HG03571 (cell line): Measurements from ENCODE around the gene PPFIA4.

Source experiments
- ATAC-seq: cut with Tn5 transposase; IDR thresholded peaks from one replicate; pipeline ENCODE4 v1.9.1; 2021; ENCODE audit not compliant: unreplicated experiment

The PPFIA4 gene

DNA sequence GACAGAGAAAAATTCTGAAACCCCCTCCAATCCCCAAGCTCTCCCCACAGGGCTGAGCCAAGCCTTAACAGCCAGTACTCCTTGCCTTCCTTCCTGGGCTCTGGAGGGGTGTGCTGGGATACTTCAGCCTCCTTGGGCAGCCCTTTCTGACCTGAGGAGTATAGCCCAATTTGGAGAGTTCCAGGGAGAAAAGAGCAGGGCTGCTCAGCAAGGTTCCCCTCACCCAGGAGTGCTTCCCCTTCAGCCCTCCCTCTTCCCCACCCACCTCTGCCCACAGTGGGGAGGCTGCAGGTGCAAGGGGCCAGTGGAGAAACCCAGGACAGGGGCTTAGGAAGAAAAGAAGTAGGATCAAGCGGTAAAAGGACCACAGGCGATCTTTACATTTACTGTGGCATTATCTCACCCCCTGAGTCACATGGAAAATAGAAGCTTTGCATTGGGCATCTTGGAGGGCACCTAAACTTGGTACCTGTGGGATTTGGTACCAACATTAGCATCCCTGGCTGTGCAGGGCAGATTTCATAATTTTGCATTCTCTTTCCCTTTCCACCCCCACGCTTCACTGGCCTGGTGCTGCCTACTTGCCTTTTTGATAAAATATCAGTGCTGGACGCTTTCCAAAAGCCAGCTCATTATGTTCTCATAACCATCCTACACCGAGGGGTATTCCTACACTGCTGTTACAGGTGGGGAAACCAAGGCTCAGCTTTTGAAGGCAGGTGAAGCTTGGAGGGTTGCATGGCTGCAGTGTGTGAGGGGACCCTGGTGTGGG, 98.4 kb downstream of the PPFIA4 start:
- no peak for ATAC-seq

- no peak for ATAC-seq
These were observed 100.0 kb downstream of the PPFIA4 start for GRCh38 chr1:203126151-203126865.

DNA sequence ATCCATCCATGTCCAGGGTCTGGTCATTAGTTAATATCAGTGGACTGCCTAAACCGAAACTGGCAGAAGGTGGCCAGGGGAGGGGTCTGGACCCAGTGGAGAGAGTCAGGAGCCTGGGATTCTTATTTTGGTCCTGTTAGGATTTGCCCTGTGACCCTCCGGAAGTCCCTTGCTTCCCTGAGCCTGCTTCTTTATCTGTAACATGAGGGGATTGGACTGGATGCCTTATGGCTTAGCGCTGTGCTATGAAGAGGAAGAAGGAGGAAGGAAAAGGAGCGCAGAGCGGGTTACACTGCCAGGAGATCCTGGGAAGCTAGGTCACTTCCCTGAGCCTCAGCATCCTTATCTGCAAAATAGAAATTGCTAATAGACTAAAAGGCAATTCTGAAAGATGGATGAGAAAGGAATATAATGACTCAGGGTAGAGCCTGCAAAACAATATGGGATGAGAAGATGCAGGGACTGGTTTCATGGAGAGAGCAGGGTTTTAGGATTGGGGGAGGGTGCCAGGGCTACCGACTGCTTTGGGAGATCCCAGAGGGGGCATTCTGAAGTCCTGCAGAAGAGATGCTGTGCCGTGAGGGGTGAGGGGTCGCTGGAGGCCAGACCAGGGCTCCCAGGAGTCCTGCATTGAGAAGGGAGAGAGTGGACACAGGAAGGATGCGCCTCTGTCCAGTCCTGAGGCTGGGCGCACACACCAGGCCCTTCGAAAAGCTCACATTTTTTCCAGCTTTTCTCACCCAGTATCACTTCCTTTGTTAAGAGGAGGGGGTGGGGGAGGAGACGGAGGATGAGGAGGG, 100.8 kb downstream of the PPFIA4 start:
- no peak for ATAC-seq

DNA sequence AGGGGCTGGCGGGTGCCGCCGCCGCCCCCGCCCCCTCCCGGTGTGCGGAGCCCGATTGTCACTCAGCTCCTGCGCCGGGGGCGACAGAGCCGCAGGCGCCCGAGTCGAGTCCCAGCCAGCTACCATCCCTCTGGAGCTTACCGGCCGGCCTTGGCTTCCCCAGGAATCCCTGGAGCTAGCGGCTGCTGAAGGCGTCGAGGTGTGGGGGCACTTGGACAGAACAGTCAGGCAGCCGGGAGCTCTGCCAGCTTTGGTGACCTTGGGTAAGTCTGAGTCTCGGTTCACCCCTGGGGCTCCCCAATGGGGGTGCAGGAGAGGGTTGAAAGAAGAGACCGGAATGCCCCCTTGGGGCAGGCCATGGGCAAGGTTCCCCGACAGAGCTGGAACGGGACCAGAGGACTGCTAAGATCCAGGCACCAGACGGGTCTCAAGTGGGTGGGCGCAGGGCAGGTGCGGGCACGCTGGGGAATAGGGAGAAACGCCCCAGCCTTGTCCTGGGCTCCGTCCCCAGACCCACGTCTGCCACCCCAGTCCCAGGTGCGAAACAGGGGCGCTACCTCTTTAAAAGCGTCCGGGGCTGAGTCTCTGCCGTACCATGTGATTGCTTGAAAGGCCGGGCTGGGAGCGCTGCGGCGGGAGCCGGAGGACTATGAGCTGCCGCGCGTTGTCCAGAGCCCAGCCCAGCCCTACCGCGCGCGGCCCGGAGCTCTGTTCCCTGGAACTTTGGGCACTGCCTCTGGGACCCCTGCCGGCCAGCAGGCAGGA, 101.6 kb downstream of the PPFIA4 start, which contains the start of gene ADORA1:
TSS of gene ADORA1 (plus strand) at position 61 of the 765 bp plus-strand sequence. CDS start 1,116 bp downstream, outside the sequence.
- no peak for ATAC-seq

DNA sequence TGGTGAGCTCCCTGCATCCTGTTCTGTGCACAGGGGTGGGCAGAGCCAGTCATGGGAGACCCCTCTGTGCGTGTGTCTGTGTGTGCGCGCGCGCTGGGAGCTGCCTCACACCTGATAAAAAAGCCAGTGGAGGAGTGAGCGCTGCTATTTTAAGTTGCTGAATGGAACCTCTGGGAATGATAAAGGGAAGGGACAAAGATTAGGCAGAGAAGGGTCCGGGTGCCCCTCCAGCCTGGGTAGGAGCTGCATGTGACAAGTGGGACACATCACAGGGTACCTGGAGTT, 102.1 kb downstream of the PPFIA4 start:
- no peak for ATAC-seq
